GF-D8 (cell line): ENCODE results near the gene AEBP2.
"Not testable (repeated sequence)": the region's sequence is repeated elsewhere in the genome, so short reads cannot be mapped to it uniquely, and the experiment has no call there.

ENCODE experiments used
- DNase-seq: peaks from one replicate; lab custom pipeline; 2025; lab: John Stamatoyannopoulos, UW

The AEBP2 gene

DNA sequence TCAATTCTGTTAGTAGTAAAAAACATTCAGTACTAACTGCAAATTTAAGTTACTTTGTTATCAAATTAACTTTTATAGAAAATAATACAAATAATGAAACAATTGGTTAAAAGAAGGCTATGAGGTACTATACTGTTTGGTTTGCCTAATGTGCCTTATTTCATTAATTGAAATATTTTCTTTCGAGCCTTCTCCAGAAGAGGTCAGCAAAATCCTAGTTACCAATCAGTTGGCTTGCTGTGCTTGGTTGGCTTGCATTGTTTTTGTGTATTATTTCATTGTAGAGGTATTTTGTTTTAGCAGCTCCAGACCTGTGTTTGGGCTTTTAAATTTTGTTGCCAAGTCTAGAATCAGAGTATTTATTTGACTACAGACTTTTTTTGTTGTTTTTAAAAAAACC lies 68.5 kb downstream of the AEBP2 start:
- DNase-seq: no peak

DNA sequence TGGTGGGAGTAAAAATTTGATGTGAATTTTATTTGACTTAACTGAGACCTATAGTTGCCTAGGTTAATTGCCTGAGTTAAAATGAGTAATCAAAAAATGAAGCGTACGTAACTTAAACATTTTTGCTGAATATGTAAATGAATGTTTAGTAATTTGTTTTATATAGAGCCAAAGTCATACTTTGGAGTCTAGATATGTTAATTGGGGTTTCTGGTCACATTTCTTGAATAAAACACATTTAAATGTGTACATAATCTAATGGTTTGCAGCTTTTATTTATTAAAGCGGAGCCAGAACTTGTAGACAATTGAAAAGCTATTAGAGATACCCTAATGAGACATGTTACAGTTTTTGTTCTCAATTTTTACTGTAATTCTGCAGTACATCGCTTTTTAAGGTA lies 71.2 kb downstream of the AEBP2 start:
- DNase-seq: no peak

DNA sequence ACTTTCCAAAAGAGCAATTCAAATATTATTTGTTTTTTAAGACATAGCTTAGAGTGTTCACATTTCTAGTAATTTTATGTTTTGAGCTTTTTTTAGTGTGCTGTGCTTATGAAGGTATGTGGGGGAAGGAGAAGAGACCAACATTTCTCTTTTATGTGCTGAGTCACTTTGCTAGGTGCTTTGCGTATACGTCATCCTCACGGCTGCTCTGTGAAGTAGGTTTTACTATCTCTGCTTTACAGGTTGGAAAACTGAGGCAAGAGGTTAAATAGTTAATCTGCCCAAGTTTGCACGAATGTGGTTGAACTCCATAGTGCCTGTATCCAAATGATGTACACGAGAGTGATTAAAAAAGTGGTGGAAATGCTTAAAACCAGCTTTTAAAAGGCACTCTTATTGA lies 75.9 kb downstream of the AEBP2 start:
- DNase-seq: no peak

DNA sequence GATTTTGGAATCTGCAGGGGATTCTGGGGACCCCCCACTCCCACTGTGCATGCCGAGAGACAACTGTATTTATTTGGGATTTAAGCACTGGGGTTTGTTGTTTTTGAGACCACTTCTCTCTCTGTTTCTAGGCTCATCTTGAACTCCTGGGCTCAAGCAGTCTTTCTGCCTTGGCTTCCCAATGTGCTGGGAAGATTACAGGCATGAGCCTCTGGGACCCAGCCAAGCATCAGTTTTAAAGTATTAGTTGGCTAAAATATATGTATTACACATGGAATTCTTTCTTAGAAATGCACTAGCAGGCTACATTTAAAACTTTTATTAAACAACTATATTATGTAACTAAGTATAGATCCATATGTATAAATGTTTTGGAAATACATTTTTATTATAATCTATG lies 78.3 kb downstream of the AEBP2 start:
- DNase-seq: no peak

GRCh38 chr12:19518209-19518608 lies 78.9 kb downstream of the AEBP2 start:
- DNase-seq: no peak

DNA sequence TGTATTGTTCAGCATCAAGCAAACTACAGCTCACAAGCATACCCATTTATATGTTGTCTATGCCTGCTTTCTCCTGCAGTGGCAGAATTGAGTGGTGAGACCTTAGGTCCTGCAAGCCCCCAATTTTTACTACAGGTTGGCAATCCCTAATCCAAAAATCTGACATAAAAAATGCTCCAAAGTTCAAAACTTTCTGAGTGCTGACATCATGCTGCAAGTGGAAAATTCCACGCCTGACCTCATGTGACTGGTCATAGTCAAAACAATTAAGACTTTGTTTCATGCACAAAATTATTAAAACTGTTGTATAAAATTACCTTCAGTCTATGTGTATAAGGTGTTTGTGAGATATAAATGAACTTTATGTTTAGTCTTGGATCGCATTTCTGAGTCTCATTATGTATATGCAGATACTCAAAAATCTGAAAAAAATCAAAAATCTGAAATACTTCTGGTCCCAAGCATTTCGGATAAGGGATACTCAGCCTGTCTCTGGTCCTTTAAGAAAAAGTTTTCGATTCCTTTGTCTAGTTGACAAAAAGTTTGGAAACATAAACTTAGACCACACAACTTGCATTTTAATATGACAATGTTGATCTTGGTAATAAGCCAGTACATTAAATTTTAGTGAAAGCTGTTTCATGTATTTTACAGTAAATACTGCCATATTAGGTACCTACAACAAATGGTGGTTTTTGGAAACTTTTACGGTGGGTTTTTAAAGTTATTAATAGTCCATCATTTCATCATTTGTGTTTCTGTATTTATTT lies 81.5 kb downstream of the AEBP2 start:
- no peak for DNase-seq

GRCh38 chr12:19525274-19525673 lies 86.0 kb downstream of the AEBP2 start:
- no peak for DNase-seq

DNA sequence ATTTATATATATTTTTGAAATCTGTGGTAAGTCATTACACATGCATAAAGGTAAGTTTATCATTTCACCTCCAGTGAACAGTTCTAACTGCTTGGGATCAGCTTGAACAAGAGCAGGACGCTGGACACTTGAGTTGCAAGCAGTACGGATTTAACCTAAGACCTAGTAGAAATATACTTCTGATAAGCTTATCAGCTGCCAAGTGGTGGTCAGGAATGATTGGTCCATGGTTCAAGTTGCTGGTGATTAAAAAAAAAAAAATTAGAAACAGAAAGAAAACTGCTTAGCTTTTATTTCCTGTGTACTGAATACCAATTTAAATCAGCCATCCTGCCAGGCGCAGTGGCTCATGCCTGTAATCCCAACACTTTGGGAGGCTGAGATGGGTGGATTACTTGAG lies 88.6 kb downstream of the AEBP2 start:
- DNase-seq: no peak

GRCh38 chr12:19528750-19529149 lies 89.5 kb downstream of the AEBP2 start:
- no peak for DNase-seq

DNA sequence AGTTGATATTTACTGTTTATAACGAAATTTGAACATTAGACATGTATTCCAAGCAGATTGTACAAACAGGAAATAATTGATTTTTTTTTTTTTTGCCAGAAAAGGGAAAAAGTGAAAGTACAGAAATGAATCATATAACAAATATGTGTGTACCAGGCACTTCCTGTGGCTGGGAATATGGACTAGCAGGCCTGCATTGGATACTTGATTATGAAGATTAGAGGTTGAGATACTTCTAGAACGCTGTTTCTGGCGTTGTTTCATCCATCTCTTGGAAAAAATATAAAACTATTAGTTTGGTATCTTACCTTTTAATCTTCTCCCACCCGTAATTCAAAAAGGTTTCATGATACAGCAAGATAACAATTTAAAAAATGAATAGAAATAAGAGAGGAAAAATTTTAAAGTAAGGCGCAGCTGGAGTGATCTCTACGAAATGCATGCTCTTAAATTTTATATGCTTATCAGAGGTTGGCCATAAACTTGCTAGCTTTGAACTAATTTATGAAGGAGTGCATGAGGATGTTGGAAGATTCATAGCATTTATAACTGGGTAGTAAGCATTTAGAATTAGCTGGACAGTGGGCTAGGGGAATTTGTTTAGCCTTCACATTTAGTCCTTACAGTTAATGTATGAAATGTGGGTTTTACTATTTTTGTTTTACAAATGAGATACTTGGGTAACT lies 90.8 kb downstream of the AEBP2 start:
- no peak for DNase-seq

DNA sequence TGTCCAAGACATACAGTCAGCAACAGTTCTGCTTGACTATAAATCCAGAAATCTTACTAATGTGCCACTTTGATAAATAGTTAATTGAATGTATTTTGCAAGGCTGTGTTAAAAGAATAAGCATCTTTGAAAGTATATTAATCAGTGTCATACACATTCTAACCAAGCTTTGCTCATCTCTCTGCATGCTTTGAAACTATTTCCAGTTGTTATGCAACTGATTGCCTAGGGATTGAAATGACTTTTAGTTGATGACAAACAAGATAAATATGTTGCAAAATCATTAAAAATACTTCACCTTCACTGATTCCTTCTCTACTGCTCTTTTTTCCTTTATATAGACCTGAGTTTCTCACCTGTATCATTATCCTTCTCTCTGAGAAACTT lies 91.3 kb downstream of the AEBP2 start:
- no peak for DNase-seq

DNA sequence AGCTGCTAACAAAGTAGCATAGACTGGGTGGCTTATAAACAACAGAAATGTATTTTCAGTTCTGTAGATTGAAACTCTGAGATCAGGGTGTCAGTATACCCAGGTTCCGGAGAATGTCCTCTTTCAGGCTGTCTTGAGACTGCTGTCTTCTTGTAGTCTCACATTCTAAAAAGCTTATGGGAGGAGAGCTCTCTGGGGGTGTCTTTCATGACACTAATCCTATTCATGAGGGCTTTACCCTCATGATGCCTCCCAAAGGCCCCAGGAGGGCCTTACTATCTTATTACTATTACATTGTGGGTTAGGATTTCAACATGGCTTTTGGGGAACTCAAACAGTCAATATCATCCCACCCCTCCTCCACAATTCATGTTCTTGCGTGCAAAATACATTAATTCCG lies 94.3 kb downstream of the AEBP2 start:
- no peak for DNase-seq

- no peak for DNase-seq
Observed at GRCh38 chr12:19539071-19539470, 99.8 kb downstream of the AEBP2 start.

DNA sequence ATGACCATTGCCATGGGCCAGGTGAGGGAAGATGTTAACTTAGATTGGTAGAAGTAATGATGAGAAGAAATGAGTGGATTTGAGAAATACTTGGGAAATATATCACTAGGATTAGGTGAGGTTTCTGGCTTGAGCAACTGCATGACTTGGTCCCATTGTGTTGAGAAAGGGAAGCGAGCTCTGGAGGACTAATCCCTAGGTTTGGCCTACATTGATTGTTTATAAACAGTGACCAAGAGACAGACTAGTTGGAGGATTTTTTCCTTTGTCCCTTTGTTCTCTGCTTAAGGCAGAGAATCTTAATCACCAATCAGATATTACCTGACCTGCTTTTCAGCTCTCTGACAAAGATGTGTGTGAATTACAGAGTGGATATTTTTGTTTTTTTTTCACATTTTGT lies 100.5 kb downstream of the AEBP2 start:
- DNase-seq: no peak

- no peak for DNase-seq
Observed at GRCh38 chr12:19542606-19543005, 103.3 kb downstream of the AEBP2 start.

DNA sequence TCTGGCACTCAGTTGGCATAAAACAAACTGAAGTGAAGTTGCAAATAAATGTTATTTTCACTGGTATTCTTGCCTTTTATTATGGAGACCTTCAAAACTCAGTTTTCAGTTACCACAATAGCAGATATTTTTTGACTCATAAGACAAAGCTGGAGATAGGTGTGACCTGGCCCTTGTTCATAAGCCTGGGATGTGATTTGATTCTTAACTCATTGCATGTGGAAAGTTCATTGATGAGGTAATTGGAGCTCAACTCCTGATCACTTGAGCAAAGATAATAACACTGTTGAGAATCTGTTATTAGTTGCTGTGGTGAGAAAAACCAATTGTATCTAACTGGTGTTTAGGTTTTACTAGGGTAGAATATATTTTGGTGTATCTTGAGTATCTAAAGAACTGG lies 105.1 kb downstream of the AEBP2 start:
- no peak for DNase-seq

- no peak for DNase-seq
Observed at GRCh38 chr12:19545301-19545700, 106.0 kb downstream of the AEBP2 start.

- DNase-seq: no peak
Observed at GRCh38 chr12:19546027-19546426, 106.7 kb downstream of the AEBP2 start.

GRCh38 chr12:19546611-19547162 lies 107.4 kb downstream of the AEBP2 start:
- no peak for DNase-seq

- DNase-seq: no peak
Observed at GRCh38 chr12:19547271-19547671, 108.0 kb downstream of the AEBP2 start.

- DNase-seq: no peak
Observed at GRCh38 chr12:19548834-19549233, 109.5 kb downstream of the AEBP2 start.

DNA sequence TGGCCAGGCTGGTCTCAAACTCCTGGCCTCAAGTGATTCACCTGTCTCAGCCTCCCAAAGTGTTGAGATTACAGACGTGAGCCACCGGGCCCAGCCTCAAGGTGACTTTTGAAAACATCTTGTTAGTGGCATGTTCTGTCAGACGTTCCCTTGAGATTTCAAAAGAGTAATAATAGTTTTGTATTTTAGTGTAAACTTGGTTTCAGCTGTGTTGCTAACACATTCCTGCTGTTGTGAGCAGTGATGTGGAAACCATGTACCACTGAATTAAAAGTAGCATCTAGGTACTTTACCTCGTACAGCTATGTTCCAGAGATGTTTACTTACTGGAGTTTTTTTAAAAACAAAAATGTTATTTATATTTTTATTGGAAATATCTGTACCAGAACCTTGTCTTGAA lies 111.3 kb downstream of the AEBP2 start:
- DNase-seq: no peak

DNA sequence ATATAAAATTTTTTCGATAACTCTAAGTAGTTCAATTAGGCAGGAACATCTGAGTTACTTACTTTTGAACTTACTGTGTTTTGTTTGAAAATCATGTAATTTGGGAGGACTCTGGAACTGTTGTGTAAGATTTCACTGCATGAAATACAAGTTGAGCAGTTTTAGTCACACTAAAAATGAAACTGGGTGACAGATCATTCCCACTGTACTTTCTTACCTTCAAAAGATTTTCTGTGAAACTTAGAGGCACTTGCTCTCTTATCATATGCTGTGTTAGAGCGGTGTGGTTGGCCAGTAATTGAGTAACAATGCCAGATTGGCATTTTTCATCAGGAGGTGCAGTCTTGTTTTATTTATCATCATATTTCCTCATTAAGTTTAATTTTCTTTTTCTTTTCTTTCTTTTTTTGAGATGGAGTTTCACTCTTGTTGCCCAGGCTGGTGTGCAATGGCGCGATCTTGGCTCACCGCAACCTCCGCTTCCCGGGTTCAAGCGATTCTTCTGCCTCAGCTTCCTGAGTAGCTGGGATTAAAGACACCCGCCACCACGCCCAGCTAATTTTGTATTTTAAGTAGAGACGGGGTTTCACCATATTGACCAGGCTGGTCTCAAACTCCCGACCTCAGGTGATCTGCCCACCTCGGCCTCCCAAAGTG lies 113.3 kb downstream of the AEBP2 start:
- DNase-seq: not testable (repeated sequence)
